Stimulated activated CD4-positive, alpha-beta T cell treated with anti-CD3 and anti-CD28 coated beads, TNF-alpha, amount 100 ng/mL, for 1 hour (primary cell): ENCODE measurements around the gene POLR3A.

Experiments used
- DNase-seq, 3 donors: peaks; one replicate each; pipeline ENCODE4 v3.0.0-alpha.2; 2020; ENCODE audit warnings: low read depth in 3 of 3, low spot score in 1 of 3

The POLR3A gene

DNA sequence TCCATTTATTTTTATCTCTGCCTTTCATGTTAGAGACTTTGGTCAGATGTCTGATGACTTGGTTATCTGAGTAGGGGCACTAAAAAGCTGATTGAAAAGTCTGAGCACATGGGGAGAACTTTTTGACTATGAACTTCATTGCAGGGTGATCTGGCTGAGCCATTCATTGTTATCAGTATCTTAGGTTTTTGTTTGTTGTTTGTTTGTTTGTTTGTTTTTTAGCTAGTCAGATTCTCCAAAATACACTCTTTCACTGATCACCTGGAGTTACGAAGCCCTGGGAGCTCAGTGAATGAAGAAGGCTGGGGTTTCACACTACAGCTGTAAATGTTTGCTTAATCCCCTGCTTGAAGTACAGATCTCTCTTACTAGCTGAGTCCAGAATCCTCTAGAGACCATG lies 74.2 kb downstream of the POLR3A start:
- no peak for DNase-seq

DNA sequence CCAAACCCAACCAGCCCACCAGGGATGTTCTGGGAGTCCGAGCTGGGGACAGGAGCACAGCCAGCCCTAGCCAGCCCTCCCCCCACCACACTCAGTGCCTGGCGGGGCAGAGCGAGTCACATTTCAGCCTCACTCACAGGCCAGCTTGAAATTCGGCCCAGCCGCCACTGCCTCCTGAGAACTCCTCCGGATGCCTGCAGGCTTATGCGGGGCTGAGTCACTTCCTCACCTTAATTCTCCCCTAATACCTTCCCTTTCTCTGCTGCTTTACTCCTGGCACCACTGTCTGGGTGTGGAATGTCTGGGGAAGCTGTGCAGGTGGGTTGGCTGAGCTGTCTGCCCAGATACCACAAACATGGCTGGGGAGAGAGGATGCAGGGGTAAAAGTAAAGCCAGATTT lies 80.1 kb downstream of the POLR3A start:
- no peak for DNase-seq

DNA sequence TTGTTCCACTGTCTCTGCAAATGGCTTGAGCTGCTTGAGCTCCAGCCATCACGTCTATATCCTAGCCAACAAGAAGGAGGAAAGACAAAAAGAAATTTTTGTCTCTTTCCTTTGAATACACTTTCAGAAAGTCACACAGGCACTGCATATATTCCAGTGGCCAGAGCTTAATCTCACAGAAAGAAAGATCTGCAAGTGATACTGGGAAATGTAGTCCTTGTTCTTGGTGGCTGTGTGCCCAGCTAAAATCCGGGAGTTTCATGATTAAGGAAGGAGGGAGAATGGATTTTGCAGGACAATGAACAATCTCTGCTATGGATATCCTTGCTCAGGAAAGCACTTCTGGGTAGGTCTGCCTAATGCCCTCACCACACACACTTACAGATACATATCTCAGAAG lies 83.2 kb downstream of the POLR3A start:
- DNase-seq: no peak

DNA sequence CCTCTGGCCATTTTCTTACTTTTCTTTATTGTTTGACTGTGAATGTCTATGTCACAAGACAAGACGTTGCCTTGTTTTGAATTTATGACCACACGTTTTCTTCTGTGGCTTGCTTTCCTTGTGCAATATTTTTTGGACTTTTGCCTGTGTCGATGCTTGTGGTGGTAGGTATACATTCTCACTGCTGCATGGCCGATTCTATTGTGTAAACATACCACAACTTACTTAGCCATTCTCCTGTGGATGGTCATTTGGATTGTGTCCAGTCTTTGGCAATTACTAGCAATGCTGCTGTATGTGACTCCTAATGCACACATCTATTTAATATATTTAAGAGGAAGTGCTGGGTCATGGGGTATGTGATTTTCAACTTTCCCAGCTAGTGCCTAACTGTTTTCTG lies 84.8 kb downstream of the POLR3A start:
- no peak for DNase-seq

DNA sequence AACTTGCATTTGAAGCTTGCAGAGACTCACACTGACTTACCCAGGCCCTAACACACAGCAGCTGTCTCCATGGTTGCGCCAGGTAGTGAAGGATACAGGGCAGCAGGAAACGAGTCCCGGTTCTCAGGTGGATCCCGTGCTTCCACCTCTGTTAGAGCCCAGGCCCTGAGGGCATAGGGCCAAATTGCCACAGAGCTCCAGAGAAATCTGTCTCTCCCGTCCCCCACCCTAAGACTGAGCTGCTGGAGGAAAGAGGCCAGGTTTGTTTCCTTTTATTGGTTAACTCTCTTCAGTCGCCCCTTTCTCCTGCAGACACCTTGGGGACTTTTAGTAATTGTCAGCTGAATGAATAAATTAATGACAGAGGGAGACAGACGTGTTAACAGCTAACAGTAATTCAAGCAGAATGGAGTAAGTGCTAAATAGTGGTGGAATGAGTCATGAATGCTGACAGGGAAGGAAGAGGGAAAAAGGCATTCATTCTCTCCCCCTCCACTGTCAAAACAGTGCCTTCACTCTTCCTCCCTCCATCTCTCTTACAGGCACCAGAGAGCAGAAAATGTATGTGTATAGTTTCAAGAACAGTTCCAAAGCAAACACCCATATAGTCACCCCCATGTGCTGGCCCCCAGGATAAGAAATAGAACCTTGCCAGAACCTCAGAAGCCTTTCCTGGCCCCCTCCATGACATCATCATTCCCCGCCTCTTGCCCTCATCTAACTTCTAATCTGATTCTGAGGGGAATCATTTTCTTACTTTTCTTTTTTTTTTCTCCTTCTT lies 86.0 kb downstream of the POLR3A start:
- no peak for DNase-seq

DNA sequence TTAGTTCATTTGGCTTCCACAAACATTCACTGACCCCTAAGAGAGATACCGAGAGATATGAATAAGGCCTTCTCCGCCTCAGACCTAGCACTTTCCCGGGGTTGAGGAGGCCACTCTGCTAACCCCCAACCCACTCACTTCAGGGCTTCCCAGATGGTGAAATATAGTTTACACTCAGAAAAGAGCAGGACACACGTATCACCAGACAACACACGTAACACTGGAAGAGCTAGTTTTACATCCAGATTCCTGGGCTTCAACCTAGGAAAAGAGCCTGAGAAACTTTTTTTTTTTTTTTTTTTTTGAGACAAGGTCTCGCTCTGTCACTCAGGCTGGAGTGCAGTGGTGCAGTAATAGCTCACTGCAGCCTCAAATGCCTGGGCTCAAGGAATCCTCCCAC lies 87.5 kb downstream of the POLR3A start:
- no peak for DNase-seq

GRCh38 chr10:77940627-77941026 lies 88.7 kb downstream of the POLR3A start:
- no peak for DNase-seq

- DNase-seq: no peak
Measured at GRCh38 chr10:77940225-77940624, 89.1 kb downstream of the POLR3A start.

- DNase-seq: no peak
Measured at GRCh38 chr10:77939561-77940001, 89.7 kb downstream of the POLR3A start.

DNA sequence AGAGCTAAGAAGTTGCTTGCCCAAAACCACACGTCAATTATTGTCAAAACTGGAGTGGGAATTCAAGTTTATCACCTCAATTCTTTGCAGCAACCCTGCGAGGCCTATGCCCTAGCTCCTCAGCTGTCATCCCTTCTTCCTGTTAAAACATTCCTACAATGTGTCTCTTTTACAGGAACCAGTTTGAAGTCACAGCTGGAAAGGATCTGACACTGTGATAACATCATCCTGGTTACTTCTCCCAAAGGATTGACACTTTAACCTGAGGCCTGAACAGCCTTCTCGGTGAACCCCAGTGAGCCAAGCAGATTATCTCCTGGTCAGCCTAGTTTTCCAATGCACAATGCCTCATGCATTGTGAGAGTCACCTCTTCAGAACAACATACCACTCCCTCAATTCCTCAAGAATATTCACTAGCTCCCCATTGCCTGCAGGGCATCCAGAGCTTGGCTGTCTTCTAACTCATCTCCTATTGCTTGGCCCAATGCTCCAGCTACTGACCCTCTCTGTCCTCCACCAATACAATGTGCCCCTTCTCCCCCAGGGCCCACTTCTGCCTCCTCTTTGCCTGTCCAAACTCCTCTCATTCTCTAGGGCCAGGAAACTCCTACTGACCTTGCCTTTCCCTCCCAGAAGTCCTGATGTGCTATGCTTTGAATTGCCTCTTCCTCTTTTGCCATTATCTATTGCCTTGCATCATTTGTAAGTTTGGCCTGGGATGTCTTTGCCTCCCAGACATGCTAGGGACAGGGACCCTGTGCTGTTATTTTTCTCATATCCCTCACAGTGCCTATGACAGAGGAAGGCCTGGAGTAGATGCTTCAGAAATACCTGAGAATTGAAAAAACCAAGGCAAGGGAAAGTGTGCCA lies 92.4 kb downstream of the POLR3A start:
- DNase-seq: no peak

- DNase-seq: no peak
Measured at GRCh38 chr10:77932016-77932715, 97.1 kb downstream of the POLR3A start.

GRCh38 chr10:77927402-77928246 lies 101.7 kb downstream of the POLR3A start:
- DNase-seq: no peak

GRCh38 chr10:77926566-77927401 lies 102.5 kb downstream of the POLR3A start, which contains the start of gene DLG5:
Gene DLG5, minus strand, starts transcription at chr10:77926755. Its CDS starts 235 bp downstream, at chr10:77926520.
- no peak for DNase-seq

DNA sequence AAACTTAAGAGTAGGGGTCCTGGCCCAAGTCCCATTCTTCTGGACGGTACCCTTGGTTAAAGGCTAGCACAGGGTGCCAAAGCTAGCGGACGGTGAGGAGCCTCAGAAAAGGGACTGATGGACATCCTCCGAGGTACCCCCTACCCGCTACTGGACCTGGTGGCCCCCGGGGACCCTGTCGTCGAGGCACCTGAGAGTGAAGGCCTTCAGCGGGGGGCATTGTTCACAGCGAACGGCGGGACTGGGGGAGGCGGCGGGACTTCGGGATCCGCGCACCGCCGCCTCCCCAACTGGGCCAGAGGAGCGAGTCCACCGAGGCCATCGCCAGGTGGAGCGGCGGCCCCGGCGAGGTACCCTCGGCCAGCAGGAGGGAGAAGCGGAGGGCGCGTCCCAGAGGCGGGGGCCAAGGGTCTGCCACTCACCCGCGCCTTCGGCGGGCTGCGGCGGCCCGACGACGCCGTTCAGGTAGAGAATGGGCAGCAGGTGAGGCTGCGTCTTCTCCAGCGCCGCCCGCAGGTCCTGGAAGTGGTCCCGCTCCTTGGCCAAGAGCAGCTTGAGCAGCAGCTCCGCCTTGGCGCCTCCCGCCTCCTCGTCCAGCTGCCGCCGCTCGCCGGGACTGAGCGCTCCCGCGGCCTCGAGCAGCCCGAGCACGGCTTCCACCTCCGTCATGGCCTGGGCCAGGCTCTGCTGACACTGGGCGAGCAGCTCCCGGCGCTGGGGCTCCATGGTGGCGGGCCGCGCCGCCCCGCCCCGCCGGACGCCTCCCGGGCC lies 103.3 kb downstream of the POLR3A start:
- no peak for DNase-seq

GRCh38 chr10:77925410-77925794 lies 103.9 kb downstream of the POLR3A start:
- DNase-seq: no peak

- no peak for DNase-seq
Measured at GRCh38 chr10:77922566-77923179, 106.6 kb downstream of the POLR3A start.

- no peak for DNase-seq
Measured at GRCh38 chr10:77922055-77922454, 107.3 kb downstream of the POLR3A start.

- DNase-seq: no peak
Measured at GRCh38 chr10:77921395-77921794, 107.9 kb downstream of the POLR3A start.

GRCh38 chr10:77920495-77920894 lies 108.8 kb downstream of the POLR3A start:
- no peak for DNase-seq
